HG02571 (cell line): ENCODE results near the gene IFI30.

Experiments
- ATAC-seq: cut with Tn5 transposase; IDR thresholded peaks from one replicate; pipeline ENCODE4 v1.9.1; 2021; ENCODE audit warnings: mild to moderate bottlenecking, moderate library complexity; ENCODE audit not compliant: unreplicated experiment

IFI30 gene

DNA sequence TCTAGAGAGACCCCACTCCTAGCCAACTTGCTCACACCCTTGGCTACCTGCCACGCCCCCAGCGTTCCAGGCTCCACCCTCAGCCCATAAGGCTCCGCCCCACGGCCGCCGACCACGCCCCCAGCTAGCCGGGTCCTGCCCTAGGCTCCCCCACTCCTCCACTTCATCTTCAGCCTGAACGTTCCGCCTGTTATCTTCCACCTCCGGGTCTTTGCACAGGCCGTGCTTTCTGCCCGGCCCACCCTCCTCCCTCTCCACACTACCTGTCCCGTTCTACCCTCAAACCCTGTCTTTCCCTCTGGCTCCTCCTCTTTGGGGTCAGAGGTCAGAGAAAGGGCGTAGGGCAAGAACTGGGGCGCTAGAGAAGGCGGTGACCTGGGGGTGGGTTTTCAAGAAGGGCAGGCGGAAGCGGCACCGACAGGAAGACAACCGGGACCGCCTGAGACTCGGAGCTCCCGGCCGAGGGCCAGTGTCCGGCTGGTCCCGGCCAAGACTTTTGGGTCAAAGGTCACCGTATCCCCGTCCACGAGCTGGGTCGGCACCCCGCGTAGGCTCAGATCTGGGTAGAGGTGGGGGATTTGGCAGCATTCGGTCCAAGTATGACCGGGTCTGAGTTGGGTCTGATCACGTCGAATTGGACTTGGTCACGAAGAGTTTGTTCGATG, 50.4 kb downstream of the IFI30 start:
- no peak for ATAC-seq

DNA sequence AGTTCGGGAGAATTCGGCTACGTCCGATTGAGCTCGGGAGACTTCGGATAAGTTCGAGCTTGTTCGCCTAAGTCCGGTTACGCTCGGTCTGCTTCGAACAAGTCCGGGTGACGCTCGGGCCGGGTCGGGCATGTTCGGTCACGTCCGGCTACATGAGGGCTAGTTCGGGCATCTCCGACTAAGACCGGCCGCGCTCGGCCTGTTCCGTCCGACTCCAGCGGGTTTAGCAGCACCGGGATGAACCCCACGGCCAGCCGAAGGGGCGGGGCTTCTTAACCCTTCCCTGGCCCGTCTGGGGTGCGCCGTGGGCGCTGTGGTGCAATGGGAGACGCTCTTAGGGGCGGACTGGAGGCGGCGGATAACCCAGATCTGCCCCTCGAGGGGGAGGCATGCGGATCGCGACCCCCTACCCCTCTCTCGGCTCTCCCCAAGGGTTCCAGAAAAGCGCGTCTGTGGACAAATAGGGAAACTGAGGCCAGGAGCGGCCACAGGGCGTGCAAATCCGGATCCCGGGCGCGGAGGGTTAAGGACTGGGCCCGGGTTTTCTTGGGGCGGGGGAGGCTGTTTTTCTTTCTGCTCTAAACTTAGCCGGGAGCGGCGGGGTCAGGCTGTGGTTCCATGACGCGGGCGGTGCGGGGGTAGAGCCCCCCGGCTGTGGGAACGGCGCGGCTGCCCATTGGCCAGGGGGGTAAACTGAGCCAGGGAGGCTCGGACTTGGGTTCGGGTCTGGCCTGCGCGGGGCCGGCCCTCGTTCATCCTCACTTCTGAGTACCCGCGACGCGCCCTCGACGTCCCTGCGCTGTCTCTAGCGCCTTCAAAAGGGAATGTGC, 51.1 kb downstream of the IFI30 start:
- ATAC-seq = peak; percentile 85

DNA sequence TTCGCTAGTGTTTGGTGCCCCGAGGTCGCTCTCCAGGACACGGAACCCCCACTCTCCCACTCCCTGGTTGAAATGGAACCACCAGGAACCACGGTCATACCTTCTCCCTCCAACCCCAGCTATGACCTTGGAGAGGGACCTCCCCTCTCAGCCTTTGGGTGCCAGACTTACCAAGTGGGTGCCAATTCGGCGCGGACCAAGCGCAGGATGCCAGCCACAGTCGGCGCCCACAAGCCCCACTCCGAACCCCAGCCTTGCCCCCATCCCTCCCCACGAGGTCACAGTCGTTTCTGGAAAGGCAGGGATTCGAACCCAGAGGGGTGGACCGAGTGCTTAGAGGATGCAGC, 51.7 kb downstream of the IFI30 start:
- ATAC-seq = no peak

DNA sequence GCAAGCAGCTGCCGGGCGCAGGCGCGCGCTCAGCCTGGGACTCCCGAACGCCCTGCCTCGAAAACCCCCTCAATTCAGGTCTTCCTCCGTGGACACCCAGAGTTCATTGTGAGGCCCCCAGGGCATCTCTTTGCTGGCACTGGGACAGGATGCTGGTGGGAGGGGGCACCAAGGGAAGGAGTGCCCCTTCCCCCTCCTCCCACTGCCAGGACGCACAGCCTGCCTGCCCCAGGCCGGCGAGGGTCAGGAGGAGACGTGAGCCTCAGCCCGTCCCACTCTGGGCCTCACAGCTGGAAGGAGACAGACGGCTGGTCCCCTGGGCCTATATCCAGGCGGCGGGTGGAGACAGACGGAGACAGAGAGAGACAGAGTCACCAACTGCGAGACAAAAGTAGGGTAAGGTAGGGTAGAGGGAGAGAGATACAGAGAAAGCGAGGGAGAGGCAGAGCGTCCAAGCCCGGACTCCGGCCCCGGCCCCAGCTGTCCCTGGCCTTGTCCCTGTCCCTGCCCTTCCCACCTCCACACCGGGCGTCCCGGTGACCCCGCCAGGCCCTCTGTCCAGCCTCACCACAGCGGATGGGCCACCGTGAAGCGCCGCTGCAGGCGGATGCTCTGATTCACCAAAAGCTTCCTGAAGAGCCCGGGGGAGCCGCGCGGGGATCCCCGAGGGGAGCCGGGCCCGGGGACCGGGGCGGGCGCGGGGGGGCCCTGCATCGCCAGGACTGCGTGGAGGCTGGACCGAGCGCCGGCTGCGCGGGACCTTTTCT, 52.3 kb downstream of the IFI30 start, which contains the start of gene PDE4C:
Gene PDE4C (minus strand): TSS at position 737 of the 767 bp plus-strand sequence. CDS start 23 bp downstream, at position 714.
- no peak for ATAC-seq

DNA sequence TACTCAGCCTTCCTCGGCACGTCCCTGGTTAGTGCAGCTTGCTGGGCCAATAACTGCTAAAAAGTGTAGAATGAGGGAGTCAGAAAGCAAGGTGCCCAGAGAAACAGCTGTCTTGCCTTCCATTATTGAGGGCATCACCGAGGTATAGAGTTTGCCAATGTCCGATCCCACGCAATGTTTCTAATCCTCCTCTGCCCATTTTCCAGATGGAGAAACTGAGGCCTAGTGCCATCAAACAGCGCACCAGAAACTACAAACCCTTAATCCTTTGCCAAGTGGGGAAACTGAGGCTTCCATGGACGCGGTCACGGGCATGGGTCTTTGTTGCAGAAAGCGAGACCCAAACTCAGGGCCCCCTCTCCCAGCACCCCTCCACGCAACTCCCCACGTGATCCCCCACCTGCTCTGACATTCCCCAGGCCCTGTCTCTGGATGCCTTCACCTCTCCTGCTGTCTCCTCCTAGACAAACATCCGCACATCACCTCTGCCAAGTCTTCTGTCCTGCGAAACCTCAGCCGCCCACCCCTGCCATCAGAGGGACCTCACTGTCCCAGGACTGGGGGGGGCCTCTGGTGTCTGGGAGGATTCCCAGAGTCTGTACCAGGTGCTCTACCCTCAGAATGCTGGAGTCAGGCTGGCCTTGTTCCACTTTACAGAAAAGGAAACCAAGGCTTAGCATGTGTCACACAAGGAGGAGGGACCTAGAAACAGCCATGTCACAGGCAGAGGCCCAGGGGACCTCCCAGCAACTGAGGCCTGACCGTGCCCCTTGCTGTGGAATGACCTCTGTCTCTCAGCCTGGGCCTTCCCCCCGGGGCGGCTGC, 53.6 kb downstream of the IFI30 start:
- no peak for ATAC-seq
